Sigmoid colon (tissue), 4 donors: ENCODE measurements around the gene GTF2A1.

Experiments used
- EP300 ChIP-seq, 4 donors: sonication (generic); formaldehyde crosslinking; IDR thresholded peaks; one replicate each; pipeline ENCODE4 v1.6.1; 2017; ENCODE audit warnings: antibody characterized with exemption in 4 of 4
- POLR2A ChIP-seq, 2 donors: fragments of 450-650 bp; IDR thresholded peaks; one replicate each; pipeline ENCODE4 v1.6.1; 2016; ENCODE audit warnings: antibody characterized with exemption in 2 of 2, mild to moderate bottlenecking in 2 of 2, moderate library complexity in 2 of 2
- POLR2AphosphoS5 ChIP-seq, 4 donors: sonication (generic); formaldehyde crosslinking; IDR thresholded peaks; one replicate each; pipeline ENCODE4 v1.6.1; 2017; ENCODE audit warnings: antibody characterized with exemption in 4 of 4
- TF ChIP-seq, protein P1 (sequence below), 4 experiments: fragments of 450-650 bp in 3 of 4; fragments of 200-600 bp in 1 of 4; IDR thresholded peaks; one replicate each; pipeline ENCODE4 v1.5.1; 2016 to 2019; ENCODE audit warnings: antibody characterized with exemption in 4 of 4, mild to moderate bottlenecking in 3 of 4, moderate library complexity in 2 of 4

DNA sequence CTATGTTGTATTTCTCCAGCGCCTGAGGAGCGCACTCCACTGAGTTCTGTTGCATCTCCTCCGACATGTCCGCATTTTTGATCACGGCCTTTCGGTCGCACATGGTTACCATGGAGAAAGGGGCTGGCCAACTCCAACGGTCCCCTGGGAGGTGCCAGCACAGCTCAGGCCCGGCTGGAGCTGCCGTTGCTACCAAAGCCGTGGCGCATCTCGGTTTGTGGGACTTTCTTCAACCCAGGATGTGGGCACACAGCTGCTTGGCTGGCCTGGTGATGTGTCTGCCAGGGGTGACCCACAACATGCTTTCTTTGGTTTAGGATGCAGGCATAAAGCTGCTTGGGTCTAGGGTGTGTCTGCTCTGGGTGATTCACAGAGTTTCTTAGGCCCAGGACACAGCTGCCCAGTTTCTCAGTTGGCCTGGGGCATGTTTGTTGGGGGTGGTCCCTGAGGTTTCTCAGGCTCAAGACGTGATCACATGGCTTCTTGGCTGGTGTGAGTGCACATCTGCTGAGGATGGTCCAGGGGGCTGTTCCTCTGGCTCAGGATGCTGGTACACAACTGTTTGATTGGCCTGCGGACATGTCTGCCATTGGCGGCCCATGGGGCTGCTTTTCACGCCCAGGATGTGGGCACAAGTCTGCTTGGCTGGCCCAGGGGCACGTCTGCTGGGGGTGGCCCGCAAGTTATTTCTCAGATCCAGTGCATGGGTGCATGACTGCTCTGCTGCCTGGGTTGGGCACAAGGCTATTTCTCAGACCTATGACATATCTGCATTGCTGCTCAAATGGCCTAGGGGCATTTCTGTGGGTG lies 25.9 kb upstream of the GTF2A1 start:
- TF ChIP-seq, protein P1, sequence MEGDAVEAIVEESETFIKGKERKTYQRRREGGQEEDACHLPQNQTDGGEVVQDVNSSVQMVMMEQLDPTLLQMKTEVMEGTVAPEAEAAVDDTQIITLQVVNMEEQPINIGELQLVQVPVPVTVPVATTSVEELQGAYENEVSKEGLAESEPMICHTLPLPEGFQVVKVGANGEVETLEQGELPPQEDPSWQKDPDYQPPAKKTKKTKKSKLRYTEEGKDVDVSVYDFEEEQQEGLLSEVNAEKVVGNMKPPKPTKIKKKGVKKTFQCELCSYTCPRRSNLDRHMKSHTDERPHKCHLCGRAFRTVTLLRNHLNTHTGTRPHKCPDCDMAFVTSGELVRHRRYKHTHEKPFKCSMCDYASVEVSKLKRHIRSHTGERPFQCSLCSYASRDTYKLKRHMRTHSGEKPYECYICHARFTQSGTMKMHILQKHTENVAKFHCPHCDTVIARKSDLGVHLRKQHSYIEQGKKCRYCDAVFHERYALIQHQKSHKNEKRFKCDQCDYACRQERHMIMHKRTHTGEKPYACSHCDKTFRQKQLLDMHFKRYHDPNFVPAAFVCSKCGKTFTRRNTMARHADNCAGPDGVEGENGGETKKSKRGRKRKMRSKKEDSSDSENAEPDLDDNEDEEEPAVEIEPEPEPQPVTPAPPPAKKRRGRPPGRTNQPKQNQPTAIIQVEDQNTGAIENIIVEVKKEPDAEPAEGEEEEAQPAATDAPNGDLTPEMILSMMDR (IDR thresholded peaks at IDR 0.05), result no peak
- TF ChIP-seq POLR2A (IDR thresholded peaks at IDR 0.05) (no peak), POLR2AphosphoS5 (IDR thresholded peaks at IDR 0.05) (no peak), EP300 (IDR thresholded peaks at IDR 0.05) (no peak)
